Measurements from ENCODE around the gene LIN52.
A peak's percentile ranks its signal among the peaks of the same experiment; 100 is the strongest.

LIN52 gene

GRCh38 chr14:74084277-74085046 lies at the start of gene LIN52, which contains the start of gene ALDH6A1:
TSS of gene LIN52 (plus strand) at chr14:74084956. CDS start at chr14:74084975, 19 bp downstream.
TSS of gene ALDH6A1 (minus strand) at chr14:74084453. CDS start at chr14:74084394, 59 bp downstream.
- peak; percentile 99 to 100 for DNase-seq (ENCODE audit: low read depth in 2 of 2)

GRCh38 chr14:74035556-74035955 lies 49.2 kb upstream of the LIN52 start:
- no peak for DNase-seq (ENCODE audit: low read depth in 2 of 2)

- no peak for DNase-seq (ENCODE audit: low read depth in 2 of 2)
These were observed 46.5 kb upstream of the LIN52 start for GRCh38 chr14:74038020-74038859.

GRCh38 chr14:74042296-74042695 lies 42.5 kb upstream of the LIN52 start:
- DNase-seq (ENCODE audit: low read depth in 2 of 2) = no peak

- no peak for DNase-seq (ENCODE audit: low read depth in 2 of 2)
These were observed 39.2 kb upstream of the LIN52 start for GRCh38 chr14:74045522-74045921.

- no peak for DNase-seq (ENCODE audit: low read depth in 2 of 2)
These were observed 36.5 kb upstream of the LIN52 start for GRCh38 chr14:74048281-74048680.

GRCh38 chr14:74049876-74050495 lies 34.8 kb upstream of the LIN52 start:
- no peak for DNase-seq (ENCODE audit: low read depth in 2 of 2)

- DNase-seq (ENCODE audit: low read depth in 2 of 2) = no peak
These were observed 22.0 kb upstream of the LIN52 start for GRCh38 chr14:74062809-74063150.

GRCh38 chr14:74064426-74064825 lies 20.3 kb upstream of the LIN52 start:
- no peak for DNase-seq (ENCODE audit: low read depth in 2 of 2)

GRCh38 chr14:74064883-74065282 lies 19.9 kb upstream of the LIN52 start:
- DNase-seq (ENCODE audit: low read depth in 2 of 2) = no peak

GRCh38 chr14:74065746-74066575 lies 18.8 kb upstream of the LIN52 start:
- DNase-seq (ENCODE audit: low read depth in 2 of 2) = no peak

GRCh38 chr14:74077401-74077800 lies 7.4 kb upstream of the LIN52 start:
- no peak for DNase-seq (ENCODE audit: low read depth in 2 of 2)

GRCh38 chr14:74080820-74081460 lies 3.8 kb upstream of the LIN52 start:
- DNase-seq (ENCODE audit: low read depth in 2 of 2) = no peak

- DNase-seq (ENCODE audit: low read depth in 2 of 2) = no peak
These were observed 3.3 kb upstream of the LIN52 start for GRCh38 chr14:74081491-74081890.

GRCh38 chr14:74083161-74083560 lies 1.6 kb upstream of the LIN52 start:
- DNase-seq (ENCODE audit: low read depth in 2 of 2) = no peak

- no peak for DNase-seq (ENCODE audit: low read depth in 2 of 2)
These were observed 926 bp upstream of the LIN52 start for GRCh38 chr14:74083784-74084276.

GRCh38 chr14:74085047-74085637 lies 386 bp downstream of the LIN52 start:
- DNase-seq (ENCODE audit: low read depth in 2 of 2) = peak in 1 of 2 donors; percentile 1

- no peak for DNase-seq (ENCODE audit: low read depth in 2 of 2)
These were observed 1.1 kb downstream of the LIN52 start for GRCh38 chr14:74085828-74086227.

- no peak for DNase-seq (ENCODE audit: low read depth in 2 of 2)
These were observed 4.7 kb downstream of the LIN52 start for GRCh38 chr14:74089251-74090020.

- no peak for DNase-seq (ENCODE audit: low read depth in 2 of 2)
These were observed 20.6 kb downstream of the LIN52 start for GRCh38 chr14:74105381-74105780.

Data from stimulated activated CD4-positive, alpha-beta T cell treated with anti-CD3 and anti-CD28 coated beads, Interleukin-1b, Interleukin-23, amount 100 ng/mL, for 4 hours (primary cell).